Keratinocyte (primary cell): ENCODE results near the gene CBLN3. TPM values are rescaled to one million over a fixed set of nuclear protein-coding genes. Genes with fewer than 3 reads are reported as not detected.

ENCODE experiments used
- DNase-seq: peaks from one replicate; pipeline ENCODE4 v3.0.0-alpha.2; 2011; ENCODE audit warnings: low read depth, missing footprints, low spot score
- FAIRE-seq: peaks from 2 replicates; lab custom pipeline; 2011; peaks lifted over from hg19 to GRCh38; lab: Jason Lieb, UNC
- H2AFZ ChIP-seq: 2 replicates; pipeline ENCODE4 v1.6.0; 2012; ENCODE audit warnings: low read length, control low read depth, inconsistent platforms; ENCODE audit not compliant: control insufficient read depth
- H3K27ac ChIP-seq: 2 replicates; pipeline ENCODE4 v1.5.1; 2011; ENCODE audit warnings: low read length; ENCODE audit not compliant: control insufficient read depth, insufficient read depth
- H3K27me3 ChIP-seq: 3 replicates; pipeline ENCODE4 v1.6.0; 2011; ENCODE audit warnings: low read length; ENCODE audit not compliant: control insufficient read depth, insufficient read depth; ENCODE audit errors: extremely low read depth
- H3K36me3 ChIP-seq, 2 experiments: 2 replicates in 1 of 2; 3 replicates in 1 of 2; pipeline ENCODE4 v1.5.1; 2011; ENCODE audit warnings: low read length in 2 of 2, mild to moderate bottlenecking in 1 of 2; ENCODE audit not compliant: control insufficient read depth in 2 of 2, insufficient read depth in 2 of 2; ENCODE audit errors: extremely low read depth in 1 of 2
- H3K4me1 ChIP-seq: 3 replicates; pipeline ENCODE4 v1.5.1; 2011; ENCODE audit warnings: low read length; ENCODE audit not compliant: control insufficient read depth, insufficient read depth; ENCODE audit errors: extremely low read depth
- H3K4me2 ChIP-seq: 3 replicates; pipeline ENCODE4 v1.6.0; 2011; ENCODE audit warnings: low read depth, low read length; ENCODE audit not compliant: control insufficient read depth, insufficient read depth; ENCODE audit errors: extremely low read depth
- H3K4me3 ChIP-seq, 3 experiments: fragments of 200-600 bp in 1 of 3; sonication (generic) in 1 of 3; 2 replicates in 2 of 3; 3 replicates in 1 of 3; pipeline ENCODE4 v1.5.1; 2011 to 2016; ENCODE audit warnings: low read length in 3 of 3, mild to moderate bottlenecking in 3 of 3, control low read depth in 2 of 3, inconsistent platforms in 1 of 3, low read depth in 1 of 3, mixed read lengths in 1 of 3, mixed run types in 1 of 3, moderate library complexity in 1 of 3; ENCODE audit not compliant: control insufficient read depth in 2 of 3, insufficient read depth in 2 of 3; ENCODE audit errors: extremely low read depth in 1 of 3
- H3K79me2 ChIP-seq: 2 replicates; pipeline ENCODE4 v1.6.0; 2012; ENCODE audit warnings: low read length; ENCODE audit not compliant: control insufficient read depth, insufficient read depth
- H3K9ac ChIP-seq: 3 replicates; pipeline ENCODE4 v1.6.0; 2011; ENCODE audit warnings: low read length; ENCODE audit not compliant: control insufficient read depth, insufficient read depth; ENCODE audit errors: extremely low read depth
- H3K9me1 ChIP-seq: 3 replicates; pipeline ENCODE4 v1.6.0; 2011; ENCODE audit warnings: low read length; ENCODE audit not compliant: control insufficient read depth, insufficient read depth; ENCODE audit errors: extremely low read depth
- H3K9me3 ChIP-seq: 2 replicates; pipeline ENCODE4 v1.5.1; 2012; ENCODE audit warnings: low read depth, low read length; ENCODE audit not compliant: control insufficient read depth
- H4K20me1 ChIP-seq: 3 replicates; pipeline ENCODE4 v1.6.0; 2011; ENCODE audit warnings: low read length; ENCODE audit not compliant: control insufficient read depth, insufficient read depth; ENCODE audit errors: extremely low read depth
- CTCF ChIP-seq, 3 experiments: IDR thresholded peaks in 1 of 3; conservative IDR thresholded peaks in 1 of 3; optimal IDR thresholded peaks in 1 of 3; 2 replicates in 2 of 3; 3 replicates in 1 of 3; pipeline versions ENCODE3 to v1.5.1; 2011; ENCODE audit warnings: low read length in 3 of 3, mild to moderate bottlenecking in 3 of 3, moderate library complexity in 2 of 3, control low read depth in 1 of 3, inconsistent platforms in 1 of 3; ENCODE audit not compliant: insufficient read depth in 2 of 3; ENCODE audit errors: extremely low read depth in 1 of 3
- EZH2 ChIP-seq: IDR thresholded peaks from one replicate; pipeline ENCODE4 v1.6.1; 2012; ENCODE audit warnings: inconsistent platforms, mild to moderate bottlenecking, low read length, moderate library complexity
- dilution Hi-C: fragments of 300-500 bp; cut with MboI; formaldehyde crosslinking; loops from one replicate; pipeline ENCODE4 v1.7.0; 2020; ENCODE audit warnings: low sequenced_read_pairs; ENCODE audit not compliant: extremely low pct_ligation_motif_present
- polyA plus RNA-seq, 5 experiments: library from polyadenylated mRNA; depleted of rRNA in 3 of 5; stranded (reverse) in 3 of 5; stranded (forward) in 1 of 5; unstranded in 1 of 5; fragments of >200 nt; gene quantifications; 1 replicate in 1 of 5; 2 replicates in 3 of 5; 3 replicates in 1 of 5; pipeline versions ENCODE4 v1.2.1 to v1.2.3, GENCODE V29; 2011 to 2012; ENCODE audit warnings: missing spikeins in 2 of 5, low read depth in 1 of 5, low replicate concordance in 1 of 5

The CBLN3 gene
- polyA plus RNA-seq, 1 donor (not counting 4 experiments of a cell fraction or from before 2014, with no cell fraction given) = 1.6 TPM

- Histone ChIP-seq H3K9me1 (peaks cover 2% of the 10 kb centered on the region), H3K4me1 (peaks cover 17% of the 10 kb centered on the region), H3K27me3 (no peaks in the 10 kb centered on the region), H3K4me2 (peak overlapping the region; percentile 71), H3K4me3 (no peak overlapping the region), H3K36me3 (no peaks in the 10 kb centered on the region), H2AFZ (peak overlapping the region; percentile 72), H4K20me1 (no peaks in the 10 kb centered on the region), H3K27ac (peak overlapping the region; percentile 25), H3K9me3 (no peaks in the 10 kb centered on the region), H3K79me2 (no peaks in the 10 kb centered on the region), H3K9ac (no peak overlapping the region)
- dilution Hi-C loops = no loop called here
- TF ChIP-seq CTCF (optimal IDR thresholded peaks at IDR 0.05 in 1 of 3, IDR thresholded peaks at IDR 0.05 in 1 of 3, conservative IDR thresholded peaks at IDR 0.05 in 1 of 3; ENCODE audit: extremely low read depth in 1 of 3, insufficient read depth in 2 of 3, low read length in 3 of 3) (no peak), EZH2 (no peak)
- DNase-seq (no peak), FAIRE-seq (no peak)
Observed at GRCh38 chr14:24417832-24418491, 11.5 kb downstream of the CBLN3 start.

- Histone ChIP-seq H3K27ac (no peak overlapping the region), H2AFZ (no peak overlapping the region), H3K9ac (no peak overlapping the region), H3K4me3 (no peak overlapping the region), H3K36me3 (no peaks in the 10 kb centered on the region), H3K27me3 (no peaks in the 10 kb centered on the region), H3K9me1 (peaks cover 2% of the 10 kb centered on the region), H3K4me1 (peaks cover 17% of the 10 kb centered on the region), H3K9me3 (no peaks in the 10 kb centered on the region), H3K4me2 (no peak overlapping the region), H4K20me1 (no peaks in the 10 kb centered on the region), H3K79me2 (no peaks in the 10 kb centered on the region)
- no peak for FAIRE-seq
- no peak for TF ChIP-seq EZH2
- TF ChIP-seq CTCF (optimal IDR thresholded peaks at IDR 0.05 in 1 of 3, IDR thresholded peaks at IDR 0.05 in 1 of 3, conservative IDR thresholded peaks at IDR 0.05 in 1 of 3; ENCODE audit: extremely low read depth in 1 of 3, insufficient read depth in 2 of 3, low read length in 3 of 3) = no peak
- no peak for DNase-seq
- dilution Hi-C loops = no loop called here
Observed at GRCh38 chr14:24416932-24417619, 12.4 kb downstream of the CBLN3 start.
